Stimulated activated naive B cell treated with anti-CD40 and anti-IgM and Interleukin-4, amounts not matched to agents 10 μg/mL and 1 μg/mL and 100 μg/mL, for 72 hours (primary cell): Measurements from ENCODE around the gene OR6C76.
A peak's percentile ranks its signal among the peaks of the same experiment; 100 is the strongest.
"Not testable (repeated sequence)": the region's sequence is repeated elsewhere in the genome, so short reads cannot be mapped to it uniquely, and the experiment has no call there.

Experiments
- ATAC-seq, 2 donors: fragments of 150-1000 bp; cut with Tn5 transposase; replicated peaks; 2 replicates each; pipeline ENCODE4 v1.10.0; 2021; ENCODE audit warnings: moderate library complexity in 1 of 2
- DNase-seq: peaks from one replicate; pipeline ENCODE4 v3.0.0; 2021
- H3K27ac Mint-ChIP-seq: one replicate; pipeline ENCODE4 v1.8.0; 2022; ENCODE audit warnings: mild to moderate bottlenecking, mixed read lengths
- H3K27me3 Mint-ChIP-seq, 2 donors: one replicate each; pipeline ENCODE4 v1.8.0; 2022; ENCODE audit warnings: mixed read lengths in 2 of 2
- H3K36me3 Mint-ChIP-seq, 2 donors: one replicate each; pipeline ENCODE4 v1.8.0; 2022; ENCODE audit warnings: mixed read lengths in 2 of 2, mild to moderate bottlenecking in 1 of 2
- H3K4me1 Mint-ChIP-seq, 2 donors: one replicate each; pipeline ENCODE4 v1.8.0; 2022; ENCODE audit warnings: mixed read lengths in 2 of 2, mild to moderate bottlenecking in 1 of 2
- H3K4me3 Mint-ChIP-seq, 2 donors: one replicate each; pipeline ENCODE4 v1.8.0; 2022; ENCODE audit warnings: mild to moderate bottlenecking in 2 of 2, mixed read lengths in 2 of 2, moderate library complexity in 1 of 2
- H3K9me3 Mint-ChIP-seq, 2 donors: one replicate each; pipeline ENCODE4 v1.8.0; 2022; ENCODE audit warnings: mixed read lengths in 2 of 2, mild to moderate bottlenecking in 1 of 2

OR6C76 gene

GRCh38 chr12:55425954-55426353 lies at the start of gene OR6C76:
Gene OR6C76 (plus strand): TSS chr12:55426254. CDS start chr12:55426254, 0 bp downstream.
- Mint-ChIP-seq H3K4me1 (no peaks in the 10 kb centered on the region), H3K4me3 (no peak within 1 kb of the TSS), H3K27ac (no peak within 1 kb of the TSS), H3K36me3 (no peaks in the 10 kb centered on the region), H3K9me3 (peaks cover 2% of the 10 kb centered on the region in 2 donors), H3K27me3 (peaks cover 16% of the 10 kb centered on the region in 2 donors)
- no peak for ATAC-seq
- DNase-seq: no peak

GRCh38 chr12:55385891-55386290 lies 40.2 kb upstream of the OR6C76 start:
- peaks cover 0 to 1% of the 10 kb centered on the region in 2 donors for H3K4me1 Mint-ChIP-seq
- H3K27me3 Mint-ChIP-seq: peaks cover 3 to 19% of the 10 kb centered on the region in 2 donors
- ATAC-seq (no peak), DNase-seq (no peak)
- no peak overlapping the region for H3K27ac Mint-ChIP-seq
- no peak overlapping the region for H3K4me3 Mint-ChIP-seq
- H3K36me3 Mint-ChIP-seq: no peaks in the 10 kb centered on the region
- H3K9me3 Mint-ChIP-seq: no peaks in the 10 kb centered on the region

- H3K27me3 Mint-ChIP-seq: peaks cover 7 to 26% of the 10 kb centered on the region in 2 donors
- ATAC-seq (no peak), DNase-seq (no peak)
- H3K4me3 Mint-ChIP-seq: no peak overlapping the region
- no peaks in the 10 kb centered on the region for H3K4me1 Mint-ChIP-seq
- no peak overlapping the region for H3K27ac Mint-ChIP-seq
- no peaks in the 10 kb centered on the region for H3K9me3 Mint-ChIP-seq
- no peaks in the 10 kb centered on the region for H3K36me3 Mint-ChIP-seq
Measured at GRCh38 chr12:55392032-55392795, 33.8 kb upstream of the OR6C76 start.

GRCh38 chr12:55396326-55396725 lies 29.7 kb upstream of the OR6C76 start:
- no peak for ATAC-seq
- H3K27ac Mint-ChIP-seq: no peak overlapping the region

GRCh38 chr12:55400229-55400628 lies 25.8 kb upstream of the OR6C76 start, which contains the start of gene OR6C65:
Gene OR6C65 (plus strand): TSS chr12:55400529. CDS start chr12:55400529, 0 bp downstream.
- DNase-seq (no peak), ATAC-seq (no peak)
- peaks cover 0 to 1% of the 10 kb centered on the region in 2 donors for H3K9me3 Mint-ChIP-seq
- H3K4me3 Mint-ChIP-seq: no peak within 1 kb of the TSS
- no peaks in the 10 kb centered on the region for H3K36me3 Mint-ChIP-seq
- peaks cover 7 to 9% of the 10 kb centered on the region in 2 donors for H3K27me3 Mint-ChIP-seq
- no peak within 1 kb of the TSS for H3K27ac Mint-ChIP-seq
- no peaks in the 10 kb centered on the region for H3K4me1 Mint-ChIP-seq

More at GRCh38 chr12:55396326-55396725, 29.7 kb upstream of the OR6C76 start:
- Mint-ChIP-seq H3K36me3 (no peaks in the 10 kb centered on the region), H3K4me1 (no peaks in the 10 kb centered on the region), H3K27me3 (peaks cover 4 to 21% of the 10 kb centered on the region in 2 donors), H3K9me3 (no peaks in the 10 kb centered on the region), H3K4me3 (no peak overlapping the region)
- no peak for DNase-seq

- ATAC-seq (no peak), DNase-seq (no peak)
- Mint-ChIP-seq H3K27me3 (peaks cover 5% of the 10 kb centered on the region in 2 donors), H3K4me3 (no peak overlapping the region), H3K4me1 (no peaks in the 10 kb centered on the region), H3K9me3 (peaks cover 4 to 7% of the 10 kb centered on the region in 2 donors), H3K36me3 (no peaks in the 10 kb centered on the region), H3K27ac (no peak overlapping the region)
Measured at GRCh38 chr12:55407866-55408265, 18.2 kb upstream of the OR6C76 start.

GRCh38 chr12:55409133-55409532 lies 16.9 kb upstream of the OR6C76 start:
- not testable (repeated sequence) for H3K36me3 Mint-ChIP-seq, H3K27me3 Mint-ChIP-seq, DNase-seq, H3K27ac Mint-ChIP-seq, H3K4me3 Mint-ChIP-seq, H3K4me1 Mint-ChIP-seq, ATAC-seq, H3K9me3 Mint-ChIP-seq

- H3K36me3 Mint-ChIP-seq, ATAC-seq, DNase-seq, H3K4me3 Mint-ChIP-seq, H3K4me1 Mint-ChIP-seq, H3K9me3 Mint-ChIP-seq, H3K27ac Mint-ChIP-seq: not testable (repeated sequence)
- H3K27me3 Mint-ChIP-seq: peaks cover 15 to 30% of the 10 kb centered on the region in 2 donors
Measured at GRCh38 chr12:55412138-55412537, 13.9 kb upstream of the OR6C76 start.

GRCh38 chr12:55413498-55414388 lies 12.3 kb upstream of the OR6C76 start:
- Mint-ChIP-seq H3K27me3 (peaks cover 20 to 41% of the 10 kb centered on the region in 2 donors), H3K4me3 (peak overlapping the region in 1 of 2 donors; percentile 29)
- ATAC-seq, DNase-seq, H3K27ac Mint-ChIP-seq, H3K9me3 Mint-ChIP-seq, H3K4me1 Mint-ChIP-seq, H3K36me3 Mint-ChIP-seq: not testable (repeated sequence)

GRCh38 chr12:55414396-55414823 lies 11.6 kb upstream of the OR6C76 start:
- DNase-seq, H3K4me1 Mint-ChIP-seq, H3K27ac Mint-ChIP-seq, H3K36me3 Mint-ChIP-seq, H3K4me3 Mint-ChIP-seq, H3K9me3 Mint-ChIP-seq: not testable (repeated sequence)
- H3K27me3 Mint-ChIP-seq: peaks cover 27 to 48% of the 10 kb centered on the region in 2 donors
- ATAC-seq: peak in 1 of 2 donors; percentile 7

GRCh38 chr12:55414889-55415288 lies 11.2 kb upstream of the OR6C76 start:
- peak; percentile 81 for ATAC-seq
- H3K27me3 Mint-ChIP-seq: peaks cover 32 to 49% of the 10 kb centered on the region in 2 donors
- H3K27ac Mint-ChIP-seq, H3K4me1 Mint-ChIP-seq, H3K9me3 Mint-ChIP-seq, H3K36me3 Mint-ChIP-seq, DNase-seq: not testable (repeated sequence)
- peak overlapping the region; percentile 29 to 48 for H3K4me3 Mint-ChIP-seq

- DNase-seq (no peak), ATAC-seq (no peak)
- Mint-ChIP-seq H3K9me3 (peaks cover 0 to 3% of the 10 kb centered on the region in 2 donors), H3K4me1 (peaks cover 5 to 7% of the 10 kb centered on the region in 2 donors), H3K4me3 (no peak overlapping the region), H3K36me3 (no peaks in the 10 kb centered on the region), H3K27me3 (peaks cover 33 to 54% of the 10 kb centered on the region in 2 donors), H3K27ac (no peak overlapping the region)
Measured at GRCh38 chr12:55416961-55417360, 9.1 kb upstream of the OR6C76 start.

GRCh38 chr12:55420307-55420962 lies 5.6 kb upstream of the OR6C76 start:
- Mint-ChIP-seq H3K27ac (no peak overlapping the region), H3K4me3 (no peak overlapping the region), H3K4me1 (peaks cover 0 to 1% of the 10 kb centered on the region in 2 donors), H3K36me3 (no peaks in the 10 kb centered on the region), H3K27me3 (peaks cover 37 to 53% of the 10 kb centered on the region in 2 donors), H3K9me3 (peaks cover 0 to 3% of the 10 kb centered on the region in 2 donors)
- no peak for ATAC-seq
- DNase-seq: no peak
